Measurements from ENCODE around the gene CST9.

DNA sequence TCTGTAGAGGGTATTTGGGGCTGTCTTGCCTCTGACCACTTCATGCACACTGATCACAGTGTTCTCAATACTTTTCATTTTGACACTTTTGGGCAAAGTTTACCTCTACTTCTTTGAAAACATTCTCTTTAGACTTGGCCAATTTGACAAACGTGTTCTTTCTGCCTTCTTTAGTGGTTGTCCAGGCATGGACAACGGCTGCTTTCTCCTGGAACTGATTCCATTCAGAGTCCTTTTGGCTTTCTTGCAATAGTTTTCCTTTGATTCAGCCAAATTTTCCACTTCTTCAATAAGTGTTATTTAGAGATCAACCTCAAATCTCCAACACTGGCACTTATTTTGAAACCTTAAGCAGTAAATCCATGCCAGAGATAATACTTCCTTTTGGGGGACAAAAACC is 6.7 kb upstream of the CST9 start:
- TF ChIP-seq NFIC (IDR thresholded peaks at IDR 0.05; ENCODE audit: low read depth, low read length) (no peak), IKZF2 (IDR thresholded peaks at IDR 0.05) (no peak), MYC (IDR thresholded peaks at IDR 0.05; ENCODE audit: insufficient read depth, insufficient read length, insufficient replicate concordance, low read length, severe bottlenecking) (no peak), SREBF1 (IDR thresholded peaks at IDR 0.05; ENCODE audit: low read length) (no peak), TCF12 (IDR thresholded peaks at IDR 0.05; ENCODE audit: low read depth, low read length) (no peak), POLR2AphosphoS2 (IDR thresholded peaks at IDR 0.05; ENCODE audit: low read depth, low read length) (no peak)
